HCT116 (cell line): ENCODE measurements around the gene GTF2I. TPM values are rescaled to one million over a fixed set of nuclear protein-coding genes. Genes with fewer than 3 reads are reported as not detected.

Source experiments
- ATAC-seq: fragments of 200-7000 bp; cut with Tn5 transposase; 2 replicates; pipeline ENCODE4 v1.9.1; 2020; ENCODE audit warnings: mild to moderate bottlenecking, moderate library complexity
- BruUV-seq: library from RNA; stranded (reverse); fragments of 400-500 nt; replicated peaks from 2 replicates; lab custom pipeline; 2021; lab: Mats Ljungman, UMichigan
- CTCF ChIA-PET: fragments of 300-600 bp; sonication (Branson Sonifier 250); formaldehyde crosslinking; loops from one replicate; lab custom pipeline; 2021; ENCODE audit warnings: antibody characterized with exemption; lab: Charles Lee
- POLR2A ChIA-PET: fragments of 300-600, 350-600 bp; sonication (Branson Sonifier 250); formaldehyde crosslinking; loops from one replicate; lab custom pipeline; 2021; ENCODE audit warnings: antibody characterized with exemption; lab: Charles Lee
- RAD21 ChIA-PET, 2 experiments: fragments of 300-600 bp; sonication (Branson Sonifier 250); formaldehyde crosslinking; loops; one replicate each; lab custom pipeline; 2023; ENCODE audit warnings: low total read pairs in 2 of 2; ENCODE audit not compliant: uncharacterized antibody in 2 of 2, unreplicated experiment in 2 of 2, low non-redundant PET in 1 of 2; lab: Charles Lee
- DNase-seq: peaks from one replicate; pipeline ENCODE4 v3.0.0-alpha.2; 2010; ENCODE audit warnings: low read depth, low spot score
- H2AFZ ChIP-seq: fragments of 200-600 bp; shearing (Covaris generic), sonication (generic); 2 replicates; pipeline ENCODE4 v1.6.1; 2017; ENCODE audit warnings: low read depth, mixed run types, mixed read lengths, antibody characterized with exemption, low read length; ENCODE audit not compliant: poor library complexity, severe bottlenecking
- H3K27ac ChIP-seq: 2 replicates; pipeline ENCODE4 v1.5.1; 2012; ENCODE audit warnings: low read depth, low read length
- H3K27me3 ChIP-seq: fragments of 200-600 bp; sonication (generic); 2 replicates; pipeline ENCODE4 v1.6.1; 2016; ENCODE audit warnings: mixed run types, low read length, mixed read lengths; ENCODE audit not compliant: insufficient read depth
- H3K36me3 ChIP-seq, 2 experiments: fragments of 200-500 bp in 1 of 2; fragments of 200-600 bp in 1 of 2; sonication (Bioruptor generic) in 1 of 2; sonication (generic) in 1 of 2; 2 replicates each; pipeline versions ENCODE4 v1.5.1 to v1.6.1; 2014 to 2016; ENCODE audit warnings: low read length in 2 of 2, inconsistent platforms in 1 of 2, mixed read lengths in 1 of 2, mixed run types in 1 of 2; ENCODE audit not compliant: insufficient read depth in 2 of 2, control insufficient read depth in 1 of 2
- H3K4me1 ChIP-seq, 2 experiments: fragments of 200-600 bp in 1 of 2; sonication (generic) in 1 of 2; 2 replicates each; pipeline versions ENCODE4 v1.5.1 to v1.6.1; 2012 to 2017; ENCODE audit warnings: low read length in 2 of 2, inconsistent platforms in 1 of 2, mild to moderate bottlenecking in 1 of 2, mixed read lengths in 1 of 2, mixed run types in 1 of 2, moderate library complexity in 1 of 2; ENCODE audit not compliant: insufficient read depth in 2 of 2, control insufficient read depth in 1 of 2
- H3K4me2 ChIP-seq: fragments of 200-600 bp; sonication (generic); 2 replicates; pipeline ENCODE4 v1.6.1; 2017; ENCODE audit warnings: mixed run types, low read length, mixed read lengths
- H3K4me3 ChIP-seq, 2 experiments: fragments of 200-600 bp in 1 of 2; sonication (generic) in 1 of 2; replicated peaks in 1 of 2; 2 replicates each; pipeline ENCODE4 v1.5.1; 2011 to 2016; ENCODE audit warnings: low read length in 2 of 2, control low read depth in 1 of 2, low read depth in 1 of 2, mild to moderate bottlenecking in 1 of 2, mixed read lengths in 1 of 2, mixed run types in 1 of 2
- H3K79me2 ChIP-seq: fragments of 200-600 bp; sonication (generic); 2 replicates; pipeline ENCODE4 v1.6.1; 2017; ENCODE audit warnings: mild to moderate bottlenecking, mixed run types, low read length, moderate library complexity, mixed read lengths; ENCODE audit not compliant: insufficient read depth
- H3K9ac ChIP-seq: fragments of 200-600 bp; sonication (generic); 2 replicates; pipeline ENCODE4 v1.6.1; 2016; ENCODE audit warnings: low read length, mixed read lengths
- H3K9me2 ChIP-seq: fragments of 200-600 bp; sonication (generic), shearing (Covaris generic); 2 replicates; pipeline ENCODE4 v1.6.1; 2017; ENCODE audit warnings: mixed run types, mild to moderate bottlenecking, moderate library complexity; ENCODE audit not compliant: insufficient read depth
- H3K9me3 ChIP-seq, 2 experiments: fragments of 200-500 bp in 1 of 2; fragments of 200-600 bp in 1 of 2; sonication (Bioruptor generic) in 1 of 2; sonication (generic) in 1 of 2; 2 replicates each; pipeline ENCODE4 v1.6.1; 2014 to 2017; ENCODE audit warnings: low read length in 2 of 2, mixed read lengths in 2 of 2, inconsistent platforms in 1 of 2, low read depth in 1 of 2, mild to moderate bottlenecking in 1 of 2, mixed run types in 1 of 2, moderate library complexity in 1 of 2; ENCODE audit not compliant: control insufficient read depth in 1 of 2, insufficient read depth in 1 of 2
- H4K20me1 ChIP-seq: fragments of 200-600 bp; sonication (generic), shearing (Covaris generic); 2 replicates; pipeline ENCODE4 v1.6.1; 2017; ENCODE audit warnings: mixed run types, mild to moderate bottlenecking, moderate library complexity; ENCODE audit not compliant: insufficient read depth
- CBX3 ChIP-seq: IDR thresholded peaks from 2 replicates; pipeline ENCODE4 v1.6.1; 2012; ENCODE audit warnings: low read depth
- CTCF ChIP-seq, 3 experiments: fragments of 200-600 bp in 1 of 3; sonication (generic) in 1 of 3; IDR thresholded peaks in 2 of 3; conservative IDR thresholded peaks in 1 of 3; 2 replicates each; pipeline ENCODE4 v1.5.1; 2012 to 2017; ENCODE audit warnings: low read depth in 2 of 3, low read length in 2 of 3, antibody characterized with exemption in 1 of 3, borderline replicate concordance in 1 of 3, control low read depth in 1 of 3, mild to moderate bottlenecking in 1 of 3, mixed read lengths in 1 of 3, mixed run types in 1 of 3, moderate library complexity in 1 of 3; ENCODE audit not compliant: insufficient read depth in 1 of 3
- EGR1 ChIP-seq: IDR thresholded peaks from 2 replicates; pipeline ENCODE4 v1.6.1; 2012; ENCODE audit warnings: low read depth
- ELF1 ChIP-seq: IDR thresholded peaks from 2 replicates; pipeline ENCODE4 v1.6.1; 2012; ENCODE audit warnings: low read depth, borderline replicate concordance
- EZH2phosphoT487 ChIP-seq: fragments of 200-600 bp; IDR thresholded peaks from 2 replicates; pipeline ENCODE4 v1.6.1; 2018; ENCODE audit warnings: antibody characterized with exemption, borderline replicate concordance
- FOSL1 ChIP-seq: IDR thresholded peaks from 2 replicates; pipeline ENCODE4 v1.6.1; 2012; ENCODE audit warnings: low read depth
- JUND ChIP-seq: IDR thresholded peaks from 2 replicates; pipeline ENCODE4 v1.6.1; 2012
- MAX ChIP-seq: IDR thresholded peaks from 2 replicates; pipeline ENCODE4 v1.6.1; 2012
- POLR2A ChIP-seq: IDR thresholded peaks from 2 replicates; pipeline ENCODE4 v1.7.0; 2011; ENCODE audit warnings: borderline replicate concordance; ENCODE audit not compliant: insufficient read depth, insufficient read length; ENCODE audit errors: extremely low read depth
- POLR2AphosphoS5 ChIP-seq: IDR thresholded peaks from 2 replicates; pipeline ENCODE4 v1.6.1; 2011; ENCODE audit warnings: mild to moderate bottlenecking, low read depth, low read length, moderate library complexity
- SIN3A ChIP-seq: IDR thresholded peaks from 2 replicates; pipeline ENCODE4 v1.6.1; 2012; ENCODE audit warnings: low read depth
- SRF ChIP-seq: IDR thresholded peaks from 2 replicates; pipeline ENCODE4 v1.6.1; 2012; ENCODE audit warnings: low read depth
- YY1 ChIP-seq: IDR thresholded peaks from 2 replicates; pipeline ENCODE4 v1.6.1; 2011; ENCODE audit warnings: low read length, low read depth, moderate library complexity, mild to moderate bottlenecking; ENCODE audit not compliant: insufficient replicate concordance; ENCODE audit errors: extremely low read depth
- ZBTB33 ChIP-seq: IDR thresholded peaks from 2 replicates; pipeline ENCODE4 v1.6.1; 2011; ENCODE audit warnings: mild to moderate bottlenecking, low read length, moderate library complexity; ENCODE audit not compliant: insufficient replicate concordance; ENCODE audit errors: extremely low read depth
- ZFX ChIP-seq: fragments of 450-650 bp; IDR thresholded peaks from 2 replicates; pipeline ENCODE4 v1.6.1; 2017
- intact Hi-C: fragments of 100-400 bp; cut with micrococcal nuclease; formaldehyde crosslinking; loops from 2 replicates; pipeline ENCODE4 v1.10.0; 2022
- total RNA-seq: library from RNA; stranded (reverse); gene quantifications from one replicate; pipeline ENCODE4 v1.2.1, GENCODE V29; 2021; ENCODE audit not compliant: unreplicated experiment

The GTF2I gene
- total RNA-seq, 1 experiment from 2014 or later, result 164 TPM

- Histone ChIP-seq H3K27ac (no peak overlapping the region), H2AFZ (no peak overlapping the region), H3K9me3 (no peaks in the 10 kb centered on the region), H3K27me3 (no peaks in the 10 kb centered on the region), H3K9me2 (no peaks in the 10 kb centered on the region), H3K79me2 (peaks cover 24% of the 10 kb centered on the region), H3K4me3 (no peak overlapping the region), H4K20me1 (no peaks in the 10 kb centered on the region), H3K9ac (no peak overlapping the region), H3K36me3 (no peaks in the 10 kb centered on the region), H3K4me1 (peaks cover 7 to 27% of the 10 kb centered on the region in 2 experiments), H3K4me2 (no peak overlapping the region)
- CTCF ChIA-PET, result no interaction called here
- no peak for DNase-seq
- intact Hi-C loops, result no loop called here
- RAD21 ChIA-PET, result no interaction called here
- ATAC-seq, result no peak
- POLR2A ChIA-PET, result no interaction called here
- TF ChIP-seq ZBTB33, result no peak
- no peak for TF ChIP-seq MAX
- no peak for TF ChIP-seq POLR2AphosphoS5
- TF ChIP-seq POLR2A, result no peak
- no peak for TF ChIP-seq CBX3
- TF ChIP-seq EGR1, result no peak
- TF ChIP-seq FOSL1, result no peak
- TF ChIP-seq ELF1, result no peak
- no peak for TF ChIP-seq ZFX
- TF ChIP-seq SRF, result no peak
- no peak for TF ChIP-seq JUND
- TF ChIP-seq SIN3A, result no peak
- TF ChIP-seq CTCF (IDR thresholded peaks at IDR 0.05 in 2 of 3, conservative IDR thresholded peaks at IDR 0.05 in 1 of 3; ENCODE audit: borderline replicate concordance in 1 of 3, insufficient read depth in 1 of 3, low read depth in 2 of 3, low read length in 2 of 3), result no peak
- TF ChIP-seq YY1, result no peak
- no peak for TF ChIP-seq EZH2phosphoT487
- no TSS peak for BruUV-seq
Observed at GRCh38 chr7:74655324-74655723, 2.2 kb upstream of the GTF2I start.
